ENCODE results near the gene ZFP92. TPM values are rescaled to one million over a fixed set of nuclear protein-coding genes. Genes with fewer than 3 reads are reported as not detected.

The ZFP92 gene
- polyA plus RNA-seq, 1 donor from 2014 or later, result not detected

GRCh38 chrX:153366119-153366518 lies 45.2 kb upstream of the ZFP92 start:
- H3K27ac ChIP-seq (ENCODE audit: low read length), result no peak overlapping the region
- no peaks in the 10 kb centered on the region for H3K36me3 ChIP-seq (ENCODE audit: insufficient read depth, low read length)
- no peak overlapping the region for H3K4me3 ChIP-seq (ENCODE audit: low read length)
- no peaks in the 10 kb centered on the region for H3K27me3 ChIP-seq (ENCODE audit: insufficient read depth, low read depth, low read length)
- no peak overlapping the region for H3K9ac ChIP-seq (ENCODE audit: low read length)
- no peaks in the 10 kb centered on the region for H3K9me2 ChIP-seq (ENCODE audit: insufficient read depth, low read length)
- no peak overlapping the region for H2AFZ ChIP-seq (ENCODE audit: low read depth, low read length)
- H3K79me2 ChIP-seq (replicated peaks; ENCODE audit: insufficient read depth, low read length), result no peaks in the 10 kb centered on the region
- H3K4me2 ChIP-seq (ENCODE audit: low read length), result no peak overlapping the region
- no peaks in the 10 kb centered on the region for H3F3A ChIP-seq (ENCODE audit: insufficient read depth, low read length, poor library complexity, severe bottlenecking)
- H4K20me1 ChIP-seq (ENCODE audit: insufficient read depth), result no peaks in the 10 kb centered on the region
- no peak for TF ChIP-seq EZH2 (IDR thresholded peaks at IDR 0.05; ENCODE audit: borderline replicate concordance, insufficient read depth, low read length, poor library complexity, severe bottlenecking)
- TF ChIP-seq MXI1 (conservative IDR thresholded peaks at IDR 0.05; ENCODE audit: poor library complexity, severe bottlenecking), result no peak
- no peak for TF ChIP-seq POLR2AphosphoS5 (IDR thresholded peaks at IDR 0.05)
- TF ChIP-seq, protein P1, sequence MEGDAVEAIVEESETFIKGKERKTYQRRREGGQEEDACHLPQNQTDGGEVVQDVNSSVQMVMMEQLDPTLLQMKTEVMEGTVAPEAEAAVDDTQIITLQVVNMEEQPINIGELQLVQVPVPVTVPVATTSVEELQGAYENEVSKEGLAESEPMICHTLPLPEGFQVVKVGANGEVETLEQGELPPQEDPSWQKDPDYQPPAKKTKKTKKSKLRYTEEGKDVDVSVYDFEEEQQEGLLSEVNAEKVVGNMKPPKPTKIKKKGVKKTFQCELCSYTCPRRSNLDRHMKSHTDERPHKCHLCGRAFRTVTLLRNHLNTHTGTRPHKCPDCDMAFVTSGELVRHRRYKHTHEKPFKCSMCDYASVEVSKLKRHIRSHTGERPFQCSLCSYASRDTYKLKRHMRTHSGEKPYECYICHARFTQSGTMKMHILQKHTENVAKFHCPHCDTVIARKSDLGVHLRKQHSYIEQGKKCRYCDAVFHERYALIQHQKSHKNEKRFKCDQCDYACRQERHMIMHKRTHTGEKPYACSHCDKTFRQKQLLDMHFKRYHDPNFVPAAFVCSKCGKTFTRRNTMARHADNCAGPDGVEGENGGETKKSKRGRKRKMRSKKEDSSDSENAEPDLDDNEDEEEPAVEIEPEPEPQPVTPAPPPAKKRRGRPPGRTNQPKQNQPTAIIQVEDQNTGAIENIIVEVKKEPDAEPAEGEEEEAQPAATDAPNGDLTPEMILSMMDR (IDR thresholded peaks at IDR 0.05; ENCODE audit: poor library complexity, severe bottlenecking), result no peak
- TF ChIP-seq RAD21 (conservative IDR thresholded peaks at IDR 0.05), result no peak
- no peak for TF ChIP-seq SMC3 (conservative IDR thresholded peaks at IDR 0.05; ENCODE audit: poor library complexity)
- TF ChIP-seq, protein P2, sequence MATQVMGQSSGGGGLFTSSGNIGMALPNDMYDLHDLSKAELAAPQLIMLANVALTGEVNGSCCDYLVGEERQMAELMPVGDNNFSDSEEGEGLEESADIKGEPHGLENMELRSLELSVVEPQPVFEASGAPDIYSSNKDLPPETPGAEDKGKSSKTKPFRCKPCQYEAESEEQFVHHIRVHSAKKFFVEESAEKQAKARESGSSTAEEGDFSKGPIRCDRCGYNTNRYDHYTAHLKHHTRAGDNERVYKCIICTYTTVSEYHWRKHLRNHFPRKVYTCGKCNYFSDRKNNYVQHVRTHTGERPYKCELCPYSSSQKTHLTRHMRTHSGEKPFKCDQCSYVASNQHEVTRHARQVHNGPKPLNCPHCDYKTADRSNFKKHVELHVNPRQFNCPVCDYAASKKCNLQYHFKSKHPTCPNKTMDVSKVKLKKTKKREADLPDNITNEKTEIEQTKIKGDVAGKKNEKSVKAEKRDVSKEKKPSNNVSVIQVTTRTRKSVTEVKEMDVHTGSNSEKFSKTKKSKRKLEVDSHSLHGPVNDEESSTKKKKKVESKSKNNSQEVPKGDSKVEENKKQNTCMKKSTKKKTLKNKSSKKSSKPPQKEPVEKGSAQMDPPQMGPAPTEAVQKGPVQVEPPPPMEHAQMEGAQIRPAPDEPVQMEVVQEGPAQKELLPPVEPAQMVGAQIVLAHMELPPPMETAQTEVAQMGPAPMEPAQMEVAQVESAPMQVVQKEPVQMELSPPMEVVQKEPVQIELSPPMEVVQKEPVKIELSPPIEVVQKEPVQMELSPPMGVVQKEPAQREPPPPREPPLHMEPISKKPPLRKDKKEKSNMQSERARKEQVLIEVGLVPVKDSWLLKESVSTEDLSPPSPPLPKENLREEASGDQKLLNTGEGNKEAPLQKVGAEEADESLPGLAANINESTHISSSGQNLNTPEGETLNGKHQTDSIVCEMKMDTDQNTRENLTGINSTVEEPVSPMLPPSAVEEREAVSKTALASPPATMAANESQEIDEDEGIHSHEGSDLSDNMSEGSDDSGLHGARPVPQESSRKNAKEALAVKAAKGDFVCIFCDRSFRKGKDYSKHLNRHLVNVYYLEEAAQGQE (IDR thresholded peaks at IDR 0.05; ENCODE audit: borderline replicate concordance), result no peak
- no peak for TF ChIP-seq EP300 (conservative IDR thresholded peaks at IDR 0.05; ENCODE audit: poor library complexity, severe bottlenecking)
- no peak for TF ChIP-seq TAF1 (IDR thresholded peaks at IDR 0.05; ENCODE audit: low read depth)
- H3K9me3 ChIP-seq (ENCODE audit: low read length), result no peaks in the 10 kb centered on the region

DNA sequence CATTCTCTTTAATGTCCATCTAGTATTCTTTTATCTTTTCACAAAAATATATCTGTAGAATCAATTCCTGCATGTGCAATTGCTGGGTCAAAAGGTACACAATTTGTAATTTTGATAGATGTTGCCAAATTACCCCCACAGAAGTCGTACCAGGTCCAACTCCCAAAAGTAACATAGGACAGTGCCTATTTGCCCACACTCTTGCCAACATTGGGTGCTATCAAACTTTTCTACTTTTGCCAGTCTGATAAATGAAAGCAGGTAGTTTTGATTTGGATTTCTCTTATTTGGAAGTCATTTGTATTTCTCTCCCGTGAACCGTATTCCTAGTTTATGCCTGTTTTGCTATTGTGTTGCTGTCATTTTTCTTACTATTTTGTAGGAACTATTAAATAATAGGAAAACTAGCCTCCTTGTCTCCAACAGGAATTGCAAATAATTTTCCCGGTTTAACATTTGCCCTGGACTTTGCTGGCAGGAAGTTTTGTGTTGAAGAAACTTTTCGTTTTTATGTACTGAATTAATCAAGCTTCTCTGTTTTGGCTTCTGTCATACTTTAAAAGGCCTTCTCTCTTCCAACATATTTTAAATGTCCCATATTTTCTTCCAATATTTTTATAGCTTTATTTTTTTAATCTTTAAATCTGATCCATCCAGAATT lies 44.3 kb upstream of the ZFP92 start:
- no peaks in the 10 kb centered on the region for H3K27me3 ChIP-seq (ENCODE audit: insufficient read depth, low read depth, low read length)
- no peak overlapping the region for H2AFZ ChIP-seq (ENCODE audit: low read depth, low read length)
- no peaks in the 10 kb centered on the region for H3K79me2 ChIP-seq (replicated peaks; ENCODE audit: insufficient read depth, low read length)
- no peak overlapping the region for H3K9ac ChIP-seq (ENCODE audit: low read length)
- H4K20me1 ChIP-seq (ENCODE audit: insufficient read depth), result no peaks in the 10 kb centered on the region
- H3K27ac ChIP-seq (ENCODE audit: low read length), result no peak overlapping the region
- TF ChIP-seq TAF1 (IDR thresholded peaks at IDR 0.05; ENCODE audit: low read depth), result no peak
- no peak for TF ChIP-seq POLR2AphosphoS5 (IDR thresholded peaks at IDR 0.05)
- TF ChIP-seq SMC3 (conservative IDR thresholded peaks at IDR 0.05; ENCODE audit: poor library complexity), result no peak
- TF ChIP-seq, protein P1 (IDR thresholded peaks at IDR 0.05; ENCODE audit: poor library complexity, severe bottlenecking), result no peak
- TF ChIP-seq EP300 (conservative IDR thresholded peaks at IDR 0.05; ENCODE audit: poor library complexity, severe bottlenecking), result no peak
- TF ChIP-seq, protein P2 (IDR thresholded peaks at IDR 0.05; ENCODE audit: borderline replicate concordance), result no peak
- TF ChIP-seq EZH2 (IDR thresholded peaks at IDR 0.05; ENCODE audit: borderline replicate concordance, insufficient read depth, low read length, poor library complexity, severe bottlenecking), result no peak
- no peak for TF ChIP-seq MXI1 (conservative IDR thresholded peaks at IDR 0.05; ENCODE audit: poor library complexity, severe bottlenecking)
- no peak for TF ChIP-seq RAD21 (conservative IDR thresholded peaks at IDR 0.05)
- H3K4me2 ChIP-seq (ENCODE audit: low read length), result no peak overlapping the region
- H3K9me3 ChIP-seq (ENCODE audit: low read length), result no peaks in the 10 kb centered on the region
- H3K4me3 ChIP-seq (ENCODE audit: low read length), result no peak overlapping the region
- no peaks in the 10 kb centered on the region for H3K9me2 ChIP-seq (ENCODE audit: insufficient read depth, low read length)
- H3F3A ChIP-seq (ENCODE audit: insufficient read depth, low read length, poor library complexity, severe bottlenecking), result no peaks in the 10 kb centered on the region
- H3K36me3 ChIP-seq (ENCODE audit: insufficient read depth, low read length), result no peaks in the 10 kb centered on the region

All from neural cell (in vitro differentiated cells).